CD4-positive, alpha-beta T cell treated with Interleukin-6 at 100 ng/mL for 8 hours (primary cell): ENCODE data around the gene ING5.
A peak's percentile ranks its signal among the peaks of the same experiment; 100 is the strongest.
"Not testable (repeated sequence)": the region's sequence is repeated elsewhere in the genome, so short reads cannot be mapped to it uniquely, and the experiment has no call there.

Experiments
- DNase-seq: peaks from one replicate; pipeline ENCODE4 v3.0.0-alpha.2; 2020; ENCODE audit warnings: mixed read lengths, low spot score

Gene ING5

DNA sequence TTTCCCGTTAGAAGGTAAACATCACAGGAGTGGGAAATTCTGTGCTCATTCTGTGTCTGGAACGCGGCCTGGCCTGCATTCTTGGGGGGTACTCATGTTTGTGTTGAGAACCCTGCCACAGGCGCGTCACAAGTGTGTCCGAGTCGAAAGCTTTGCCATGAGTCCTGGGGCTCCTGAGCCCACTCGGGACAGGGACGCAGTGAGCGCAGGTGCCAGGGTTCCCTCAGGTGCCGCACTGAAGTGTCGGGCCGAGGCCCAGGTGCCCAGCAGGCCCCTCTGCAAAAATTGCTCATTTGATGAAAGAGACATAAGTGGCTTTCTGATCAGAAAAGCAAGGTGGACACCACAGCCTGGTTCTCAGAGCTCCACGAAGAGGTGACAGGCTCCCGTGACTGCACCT lies 37.3 kb downstream of the ING5 start:
- DNase-seq, result no peak

DNA sequence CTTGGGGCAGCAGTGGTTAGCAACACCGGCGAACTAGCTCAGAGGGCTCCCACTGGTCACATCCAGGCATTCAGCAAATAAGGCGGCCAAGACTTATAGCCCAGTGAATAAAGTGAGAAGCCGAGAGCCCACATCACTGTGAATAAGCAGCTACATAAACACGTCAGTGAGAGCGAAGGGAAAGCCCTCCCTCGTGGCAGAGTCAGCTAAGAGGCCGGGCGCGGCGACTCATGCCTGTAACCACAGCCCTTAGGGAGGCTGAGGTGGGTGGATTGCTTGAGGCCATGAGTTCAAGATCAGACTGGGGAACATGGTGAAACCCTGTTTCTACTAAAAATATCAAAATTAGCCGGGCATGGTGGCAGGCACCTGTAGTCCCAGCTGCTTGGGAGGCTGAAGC lies 37.8 kb downstream of the ING5 start:
- no peak for DNase-seq

DNA sequence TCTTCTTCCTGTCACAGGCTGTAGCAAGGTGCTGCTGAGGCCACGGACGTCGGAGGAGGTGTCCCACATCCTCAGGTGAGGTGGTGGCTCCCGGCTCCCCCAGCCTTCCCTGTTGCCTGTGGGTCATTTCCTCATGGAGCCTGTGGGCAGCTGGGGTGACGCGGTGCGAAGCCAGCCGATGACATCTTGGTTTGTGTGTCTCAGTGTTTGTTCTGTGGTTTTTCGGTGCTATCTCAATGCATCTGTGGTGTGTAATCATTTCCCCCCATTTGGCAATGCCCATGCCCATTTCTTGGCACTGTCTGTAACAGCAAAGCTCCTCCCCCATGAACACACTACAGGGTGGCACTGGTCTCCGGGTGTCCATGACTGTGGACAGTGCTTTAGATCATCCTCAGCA lies 39.2 kb downstream of the ING5 start:
- DNase-seq, result peak; percentile 41

DNA sequence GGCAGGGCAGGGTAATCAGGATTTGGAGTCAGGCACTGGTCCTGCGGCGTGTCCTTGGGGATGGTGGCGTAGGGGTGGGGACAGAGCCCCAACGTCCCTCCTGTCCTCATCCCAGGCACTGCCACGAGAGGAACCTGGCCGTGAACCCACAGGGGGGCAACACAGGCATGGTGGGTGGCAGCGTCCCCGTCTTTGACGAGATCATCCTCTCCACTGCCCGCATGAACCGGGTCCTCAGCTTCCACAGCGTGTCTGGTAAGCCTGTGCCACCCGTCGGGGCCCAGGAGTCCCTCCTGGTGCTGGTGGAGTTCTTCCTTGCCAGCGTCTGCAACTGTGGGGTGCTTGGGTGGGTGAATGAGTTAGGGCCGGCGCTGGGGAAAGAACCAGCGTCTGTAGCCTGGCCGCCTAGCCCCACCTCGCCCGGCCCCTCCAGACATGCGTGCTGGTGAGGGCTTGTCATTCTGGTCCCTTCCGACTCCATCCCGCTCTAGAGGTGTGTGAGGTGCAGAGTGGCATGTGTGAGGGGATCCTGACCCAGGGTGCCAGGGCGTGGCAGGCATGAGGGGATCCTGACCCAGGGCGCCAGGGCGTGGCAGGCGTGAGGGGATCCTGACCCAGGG lies 40.6 kb downstream of the ING5 start:
- no peak for DNase-seq

DNA sequence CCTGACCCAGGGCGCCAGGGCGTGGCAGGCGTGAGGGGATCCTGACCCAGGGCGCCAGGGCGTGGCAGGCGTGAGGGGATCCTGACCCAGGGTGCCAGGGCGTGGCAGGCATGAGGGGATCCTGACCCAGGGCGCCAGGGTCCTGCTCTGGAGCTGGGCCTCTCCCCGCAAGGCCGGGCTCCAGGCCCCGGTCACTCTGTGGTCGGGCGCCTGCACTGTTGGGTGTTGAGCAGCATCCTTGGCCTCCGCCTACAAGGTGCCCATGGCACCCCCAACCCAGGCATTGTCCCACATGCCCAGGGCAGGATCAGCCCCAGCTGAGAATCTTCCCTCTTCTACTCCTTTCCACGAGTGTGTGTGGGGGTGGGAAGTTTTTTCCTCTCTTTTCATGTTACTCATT lies 41.2 kb downstream of the ING5 start:
- not testable (repeated sequence) for DNase-seq

DNA sequence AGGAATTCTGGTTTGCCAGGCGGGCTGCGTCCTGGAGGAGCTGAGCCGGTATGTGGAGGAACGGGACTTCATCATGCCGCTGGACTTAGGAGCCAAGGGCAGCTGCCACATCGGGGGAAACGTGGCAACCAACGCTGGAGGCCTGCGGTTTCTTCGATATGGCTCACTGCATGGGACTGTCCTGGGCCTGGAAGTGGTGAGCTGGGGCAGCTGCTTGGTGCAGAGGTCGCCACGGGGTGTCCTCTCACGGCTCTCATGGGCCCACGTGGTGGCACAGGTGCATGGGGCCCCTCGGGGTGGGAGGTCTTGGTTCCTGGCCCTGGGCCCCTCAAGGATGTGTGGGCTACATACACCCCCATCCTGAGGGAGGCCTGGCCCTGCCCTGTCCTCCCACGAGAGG lies 41.8 kb downstream of the ING5 start:
- DNase-seq, result no peak

DNA sequence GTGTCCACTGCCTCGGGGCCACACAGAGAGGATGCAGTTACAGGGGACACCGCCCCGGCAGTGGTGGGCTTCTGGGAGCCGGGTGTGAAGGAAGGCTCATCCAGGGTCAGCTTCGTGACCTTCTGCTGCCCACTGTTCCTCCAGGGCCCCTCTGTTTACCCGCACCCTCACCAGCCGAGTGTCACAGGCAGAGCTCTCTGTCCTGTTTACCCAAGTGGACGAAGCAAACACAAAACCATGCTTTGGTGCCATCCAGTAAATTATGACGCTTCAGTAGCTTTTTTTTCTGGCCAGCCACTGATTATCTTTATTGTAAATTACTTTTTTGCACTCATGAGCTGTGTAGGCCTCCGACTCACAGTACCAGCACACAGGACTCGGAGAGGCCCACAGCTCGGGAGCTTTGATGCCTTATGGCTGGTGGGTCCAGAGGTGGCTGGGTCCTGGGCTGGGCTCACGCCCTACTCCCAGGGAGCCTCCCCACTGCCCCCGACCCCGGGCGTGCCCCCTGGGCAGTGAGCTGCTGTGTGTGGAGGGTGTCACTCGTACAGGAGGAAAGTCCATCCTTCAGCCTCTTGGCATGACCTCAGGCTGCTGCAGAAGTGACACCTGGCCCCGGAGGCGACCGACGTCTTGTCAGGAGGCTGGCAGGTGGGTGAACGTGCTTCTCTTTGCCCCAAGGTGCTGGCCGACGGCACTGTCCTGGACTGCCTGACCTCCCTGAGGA lies 42.4 kb downstream of the ING5 start:
- no peak for DNase-seq

DNA sequence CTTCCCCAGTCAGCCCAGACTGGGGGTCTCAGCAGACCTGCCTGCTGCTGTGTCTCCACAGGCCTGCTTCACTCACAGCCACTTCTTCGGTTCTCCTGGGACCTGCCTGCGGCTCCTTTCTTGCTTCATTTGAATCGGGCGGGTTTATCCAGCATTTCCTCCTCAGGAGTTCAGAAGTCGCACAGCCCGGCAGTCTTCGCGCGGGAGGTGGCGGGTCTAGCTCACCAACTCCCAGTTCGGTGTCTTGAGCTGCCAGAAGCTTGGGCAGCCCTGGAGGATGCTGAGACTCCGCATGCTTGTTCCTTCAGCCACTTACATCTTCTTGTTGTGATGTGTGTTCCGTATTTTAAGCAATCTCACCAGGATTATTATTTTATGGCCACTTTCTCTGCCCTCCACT lies 43.4 kb downstream of the ING5 start:
- no peak for DNase-seq

DNA sequence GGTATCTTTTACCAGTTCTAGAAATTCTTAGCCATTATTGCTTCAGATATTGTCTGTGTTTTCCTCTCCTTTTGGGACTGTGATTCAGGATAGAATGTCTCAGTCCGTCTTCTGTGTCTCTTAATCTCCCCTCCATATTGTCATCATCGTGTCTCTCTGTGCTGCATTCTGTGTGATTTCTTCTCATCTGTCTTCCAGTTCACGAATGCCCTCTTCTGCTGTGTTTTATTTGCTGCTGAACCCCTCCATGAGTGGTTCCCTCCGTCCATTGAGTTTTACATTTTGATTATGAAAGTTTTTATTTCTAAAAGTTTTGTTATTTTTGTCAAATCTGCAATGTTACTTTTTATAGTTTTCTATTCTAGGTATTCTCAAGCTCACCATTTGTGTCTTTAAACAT lies 44.2 kb downstream of the ING5 start:
- no peak for DNase-seq

DNA sequence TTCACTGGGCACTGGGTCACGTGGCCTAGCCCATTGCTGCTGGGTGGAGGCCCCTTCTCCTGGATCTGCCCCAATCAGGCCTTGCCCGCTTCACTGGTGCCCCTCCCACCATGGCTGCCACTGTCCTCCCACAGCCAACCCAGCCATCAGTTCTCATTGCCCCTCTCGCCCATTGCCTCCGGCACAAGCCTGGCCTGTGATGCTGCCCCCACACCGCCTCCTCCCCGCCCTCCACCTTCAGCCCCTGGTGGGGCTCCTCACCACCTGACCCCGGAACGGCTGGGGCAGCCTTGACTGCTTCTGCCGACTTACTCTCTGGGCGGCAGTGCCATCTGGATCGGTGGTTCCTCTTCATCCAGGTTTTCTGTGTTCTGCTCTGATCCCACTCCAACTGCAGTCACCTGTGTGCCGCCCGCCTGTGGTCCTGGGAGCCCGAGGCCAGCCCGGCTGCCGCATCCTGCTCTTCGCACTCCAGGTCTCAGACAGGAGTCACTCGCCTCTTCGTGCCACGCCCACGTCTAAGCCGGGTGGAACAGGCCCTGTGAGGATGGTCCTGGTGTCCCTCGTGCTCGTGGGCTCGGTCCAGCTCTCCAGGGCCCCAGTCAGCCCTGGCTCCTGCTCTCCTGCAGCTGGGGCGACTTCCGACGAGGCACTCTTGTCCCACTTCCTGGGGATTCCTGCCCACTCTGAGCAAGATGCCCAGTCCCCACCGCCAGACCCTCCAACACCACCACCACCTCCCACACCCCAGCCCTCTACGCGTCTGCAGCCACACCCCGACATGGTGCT lies 46.8 kb downstream of the ING5 start:
- DNase-seq, result no peak

DNA sequence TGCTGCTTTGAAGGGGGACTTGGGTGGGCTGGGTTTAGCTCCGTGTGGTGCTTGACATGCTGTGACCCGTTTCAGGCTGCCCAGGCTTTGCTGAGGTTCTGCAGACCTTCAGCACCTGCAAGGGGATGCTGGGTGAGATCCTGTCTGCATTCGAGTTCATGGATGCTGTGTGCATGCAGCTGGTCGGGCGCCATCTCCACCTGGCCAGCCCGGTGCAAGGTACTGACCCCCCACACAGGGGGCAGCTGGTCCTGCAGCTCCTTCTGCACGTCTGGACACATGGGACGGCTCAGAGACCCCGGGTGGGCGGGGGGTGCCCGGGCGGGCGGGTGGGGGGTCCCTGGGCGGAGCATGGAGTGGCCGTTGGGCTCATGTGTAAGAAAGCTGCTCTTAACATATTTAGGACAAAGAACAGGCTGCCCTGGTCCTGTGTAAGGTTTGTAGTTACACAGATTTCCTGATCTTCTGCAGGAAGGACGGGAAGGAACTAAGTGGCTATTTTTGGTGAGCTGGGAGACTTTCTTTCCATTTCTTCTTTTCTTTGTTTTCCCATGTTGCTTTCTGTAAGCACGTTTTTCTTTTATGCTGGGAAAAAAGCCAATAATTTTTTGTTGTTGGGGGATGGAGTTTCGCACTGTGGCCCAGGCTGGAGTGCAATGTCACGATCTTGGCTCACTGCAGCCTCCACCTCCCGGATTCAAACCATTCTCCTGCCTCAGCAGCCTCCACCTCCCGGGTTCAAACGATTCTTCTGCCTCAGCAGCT lies 48.4 kb downstream of the ING5 start:
- no peak for DNase-seq

DNA sequence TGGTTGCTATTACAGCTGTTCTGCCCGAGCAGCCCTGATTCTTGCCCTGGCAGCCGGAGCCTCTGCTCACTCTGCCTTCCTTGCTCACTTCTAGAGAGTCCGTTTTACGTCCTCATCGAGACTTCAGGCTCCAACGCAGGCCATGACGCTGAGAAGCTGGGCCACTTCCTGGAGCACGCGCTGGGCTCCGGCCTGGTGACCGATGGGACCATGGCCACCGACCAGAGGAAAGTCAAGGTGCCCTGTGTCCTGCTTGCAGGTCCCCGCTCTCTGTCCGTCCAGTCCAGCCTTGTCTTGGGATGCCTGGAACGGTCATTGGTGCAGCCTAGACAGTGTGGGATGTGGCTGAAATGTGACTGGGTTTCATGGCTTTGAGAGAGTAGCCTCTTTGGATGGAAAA lies 49.3 kb downstream of the ING5 start:
- DNase-seq, result no peak

DNA sequence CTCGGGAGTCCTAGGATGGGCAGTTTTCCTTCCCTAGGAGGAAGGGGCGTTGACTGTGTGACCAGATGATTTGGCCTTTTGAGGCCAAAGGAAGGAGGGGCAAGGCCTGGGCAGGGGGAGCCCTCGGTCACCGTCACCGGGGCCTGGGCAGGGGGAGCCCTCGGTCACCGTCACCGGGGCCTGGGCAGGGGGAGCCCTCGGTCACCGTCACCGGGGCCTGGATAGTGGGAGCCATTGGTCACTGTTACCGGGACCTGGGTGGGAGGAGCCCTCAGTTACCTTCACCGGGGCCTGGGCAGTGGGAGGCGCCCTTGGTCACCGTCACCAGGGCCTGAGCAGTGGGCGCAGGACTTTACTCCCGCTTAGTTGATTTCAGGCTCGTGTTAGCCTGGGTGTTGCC lies 49.9 kb downstream of the ING5 start:
- DNase-seq, result no peak

DNA sequence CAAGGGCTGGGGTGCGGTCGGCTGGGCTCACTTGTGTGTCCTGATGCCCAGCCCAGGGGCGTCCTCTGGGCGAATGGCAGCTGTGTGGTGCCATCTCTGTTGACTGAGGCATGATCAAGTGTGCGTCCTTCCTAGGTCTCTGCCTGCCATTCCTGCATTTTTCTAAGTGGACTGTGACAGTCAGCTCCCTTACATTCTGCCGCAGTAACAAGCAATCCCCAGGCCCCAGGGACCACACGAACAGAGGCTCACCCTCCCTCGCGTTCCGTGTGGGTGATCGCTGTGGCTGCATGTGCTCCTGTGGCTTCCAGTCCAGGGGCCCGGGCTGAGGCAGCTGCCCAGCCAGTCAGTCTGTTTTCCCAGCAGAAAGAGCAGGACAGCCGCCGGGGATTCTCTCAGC lies 50.4 kb downstream of the ING5 start:
- DNase-seq, result no peak

DNA sequence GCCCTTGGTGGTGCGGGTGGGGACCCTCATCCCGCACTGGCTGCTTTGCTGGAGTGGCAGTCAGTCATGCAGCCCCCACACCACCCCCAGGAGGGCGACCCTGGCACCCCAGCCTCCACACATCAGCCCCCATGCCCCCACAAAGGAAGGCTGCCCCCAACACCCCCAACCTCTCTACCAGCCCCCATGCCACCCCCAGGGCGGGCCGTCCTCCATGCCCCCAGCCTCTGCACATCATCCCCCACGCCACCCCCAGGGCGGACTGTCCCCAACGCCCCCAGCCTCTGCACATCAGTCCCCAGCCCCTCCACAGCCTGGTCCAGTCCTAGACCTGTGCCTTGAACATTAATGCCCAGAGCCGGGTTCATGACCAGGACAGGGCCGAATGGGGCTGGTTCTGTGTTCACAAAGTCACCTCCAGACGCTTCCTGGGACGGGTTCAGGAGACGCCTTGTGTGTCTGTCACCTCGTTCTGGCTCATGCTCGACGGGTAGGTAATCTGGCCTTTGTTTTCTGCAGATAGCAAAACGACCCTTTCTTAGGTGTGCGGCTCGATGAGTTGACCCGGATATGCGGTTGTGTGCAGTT lies 50.9 kb downstream of the ING5 start:
- DNase-seq, result no peak

DNA sequence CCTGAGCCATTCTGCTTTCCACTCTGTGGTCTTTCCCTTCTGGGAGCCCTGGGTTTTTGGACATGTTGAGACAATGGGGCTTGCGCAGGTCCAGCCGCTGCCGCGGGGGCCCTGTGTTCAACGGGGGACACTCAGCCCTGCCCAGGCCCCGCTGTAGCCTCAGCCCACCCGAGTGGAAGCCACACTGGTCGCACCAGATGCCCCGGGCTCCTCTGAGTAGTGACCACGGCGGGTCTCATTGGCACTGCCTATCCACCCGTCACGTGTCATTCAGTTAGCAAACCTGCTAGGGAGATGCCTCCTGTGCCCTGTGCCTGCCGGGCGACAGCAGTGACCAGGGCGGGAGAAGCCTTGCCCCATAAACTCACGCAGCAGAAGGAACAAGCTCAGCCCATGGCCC lies 51.7 kb downstream of the ING5 start:
- no peak for DNase-seq

DNA sequence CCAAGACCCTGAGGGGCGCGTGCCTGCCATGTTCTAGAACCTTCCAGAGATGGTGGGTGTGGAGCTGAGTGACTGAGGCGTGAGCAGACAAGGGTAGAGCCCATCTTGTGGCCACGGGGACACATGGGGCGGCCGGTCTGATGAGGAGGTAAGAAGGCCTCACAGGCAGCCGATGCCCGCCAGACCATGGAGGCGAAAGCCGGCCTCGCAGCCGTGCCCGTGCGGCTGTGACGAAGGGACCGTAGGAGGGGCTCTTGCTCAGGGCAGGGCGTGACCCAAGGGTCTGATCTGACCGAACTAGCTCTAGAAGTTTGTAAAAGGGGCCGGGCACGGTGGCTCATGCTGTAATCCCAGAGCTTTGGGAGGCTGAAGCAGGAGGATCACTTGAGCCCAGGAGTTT lies 52.2 kb downstream of the ING5 start:
- DNase-seq, result no peak

DNA sequence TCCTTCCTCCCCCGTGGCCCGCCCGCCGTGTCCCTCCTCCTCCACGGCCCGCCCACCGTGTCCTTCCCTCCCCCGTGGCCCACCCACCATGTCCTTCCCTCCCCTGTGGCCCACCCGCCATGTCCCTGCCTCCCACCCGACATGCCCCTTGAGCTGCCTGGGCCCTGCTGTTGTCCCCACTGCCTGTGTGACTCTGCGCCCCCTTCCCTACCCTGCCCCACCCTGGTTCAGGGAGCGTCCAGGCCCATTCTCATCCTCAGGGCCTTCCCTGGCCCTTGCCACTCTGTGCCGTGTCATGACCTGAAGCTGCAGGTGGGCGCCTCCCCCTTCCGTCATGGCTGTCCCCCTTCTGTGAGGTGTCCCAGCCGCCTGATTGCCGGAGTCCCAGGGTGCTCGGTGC lies 53.3 kb downstream of the ING5 start:
- DNase-seq, result no peak

DNA sequence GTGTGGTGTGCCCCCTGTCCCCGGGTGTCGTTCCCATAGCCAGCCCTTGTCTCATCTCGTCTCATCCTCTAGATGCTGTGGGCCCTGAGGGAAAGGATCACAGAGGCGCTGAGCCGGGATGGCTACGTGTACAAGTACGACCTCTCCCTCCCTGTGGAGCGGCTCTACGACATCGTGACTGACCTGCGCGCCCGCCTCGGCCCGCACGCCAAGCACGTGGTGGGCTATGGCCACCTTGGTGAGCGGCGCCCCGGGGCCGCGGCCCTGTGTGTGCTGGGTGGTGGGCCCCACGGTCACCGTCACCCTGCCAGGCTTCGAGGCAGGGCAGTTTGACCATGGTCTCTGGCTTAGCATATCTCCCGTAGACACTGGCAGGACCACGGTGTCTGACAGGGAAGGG lies 53.9 kb downstream of the ING5 start:
- DNase-seq, result no peak

DNA sequence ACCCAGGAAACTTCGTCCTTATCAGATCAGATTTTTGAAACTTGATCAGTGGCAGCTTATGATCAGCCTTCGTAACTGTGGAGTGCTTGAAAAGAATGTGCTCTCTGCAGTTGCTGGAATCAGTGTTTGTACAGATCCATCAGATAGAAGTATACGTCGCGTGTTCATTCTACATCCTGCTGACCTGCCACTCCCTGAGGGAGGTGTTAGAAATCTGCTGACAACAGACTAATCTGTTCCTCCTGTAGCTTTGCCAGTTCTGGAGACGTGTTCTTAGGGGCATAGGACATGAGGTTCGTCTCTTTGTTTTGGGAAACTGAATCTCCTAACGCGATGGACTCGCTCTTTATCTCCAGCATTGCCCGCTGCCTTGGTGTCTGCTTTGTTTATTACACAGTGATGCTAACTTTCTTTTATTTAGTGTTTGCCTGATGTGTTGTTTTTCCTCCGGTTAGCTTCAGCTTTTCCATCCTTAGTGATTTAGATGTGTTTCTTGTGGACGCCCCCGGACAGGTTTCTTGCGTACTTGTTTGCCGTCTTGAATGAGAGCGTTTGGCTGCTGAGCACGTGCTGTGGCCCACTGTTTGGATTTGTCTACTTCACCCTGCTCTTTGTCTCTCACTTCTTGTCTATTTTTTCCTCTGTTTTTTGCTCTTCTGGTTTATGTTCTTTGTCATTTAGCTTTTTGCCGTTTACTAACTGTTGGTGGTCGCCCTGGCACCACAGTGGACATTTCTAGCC lies 57.4 kb downstream of the ING5 start:
- peak; percentile 31 for DNase-seq

DNA sequence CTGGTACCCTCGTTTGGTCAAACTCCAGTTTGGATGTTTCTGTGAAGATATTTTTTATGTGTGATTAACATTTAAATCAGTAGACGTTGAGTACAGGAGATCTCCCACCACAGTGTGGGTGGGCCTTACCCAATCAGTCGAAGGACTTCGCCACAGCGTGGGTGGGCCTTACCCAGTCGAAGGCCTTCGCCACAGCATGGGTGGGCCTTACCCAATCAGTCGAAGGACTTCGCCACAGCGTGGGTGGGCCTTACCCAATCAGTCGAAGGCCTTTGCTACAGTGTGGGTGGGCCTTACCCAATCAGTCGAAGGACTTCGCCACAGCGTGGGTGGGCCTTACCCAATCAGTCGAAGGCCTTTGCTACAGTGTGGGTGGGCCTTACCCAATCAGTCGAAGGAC lies 58.1 kb downstream of the ING5 start:
- DNase-seq, result not testable (repeated sequence)
